Mucosa of gallbladder (tissue), 1 donor: ENCODE results near the gene S1PR3. TPM values are rescaled to one million over a fixed set of nuclear protein-coding genes. Genes with fewer than 3 reads are reported as not detected.

Experiments
- DNase-seq: peaks from one replicate; pipeline ENCODE4 v3.0.0-alpha.2; 2020; ENCODE audit warnings: low spot score
- total RNA-seq: library from RNA; stranded (reverse); gene quantifications from one replicate; pipeline ENCODE4 v1.2.1, GENCODE V29; 2021
- donor health status: DM: no; HTN: no; CAD: no.

The S1PR3 gene
- total RNA-seq, 1 donor from 2014 or later, result 36.4 TPM

DNA sequence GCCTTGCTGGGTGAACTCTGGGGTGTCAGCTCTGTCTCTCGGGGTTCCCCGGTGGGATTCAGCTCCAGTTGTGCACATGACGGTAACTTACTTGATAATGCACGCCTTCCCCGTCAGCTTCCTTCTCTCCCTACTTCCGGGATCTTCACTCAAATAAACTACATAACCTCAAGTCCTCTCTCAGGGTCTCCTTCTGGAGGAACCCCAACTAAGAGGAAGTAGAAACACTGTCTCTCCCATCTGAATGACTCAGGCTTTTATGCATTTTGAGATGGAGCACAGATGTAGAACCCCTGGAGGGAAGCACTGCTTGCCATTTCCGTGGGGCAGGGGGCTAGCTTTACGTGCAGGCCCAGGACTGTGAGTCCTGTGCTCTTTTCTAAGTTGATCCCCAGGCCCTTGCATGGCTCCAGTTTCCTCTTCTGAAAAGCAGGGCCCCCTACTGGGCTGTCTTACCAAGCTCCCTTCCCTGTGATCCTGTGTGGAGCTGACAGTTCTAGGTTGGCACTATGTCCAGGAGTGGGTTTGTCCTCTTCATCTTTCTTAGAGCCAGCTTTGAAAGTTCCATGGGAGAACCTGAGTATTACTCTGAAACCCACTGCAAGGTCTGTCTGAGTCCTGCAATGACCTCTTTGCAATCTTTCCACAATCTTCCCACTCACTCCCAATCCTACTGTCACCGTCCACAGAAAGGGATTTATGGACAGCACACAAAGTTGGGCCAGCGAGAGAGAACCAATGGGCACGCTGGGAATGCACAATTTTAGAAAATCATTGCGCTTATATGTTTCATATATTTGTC is 17.7 kb downstream of the S1PR3 start:
- peak; percentile 5 for DNase-seq

DNA sequence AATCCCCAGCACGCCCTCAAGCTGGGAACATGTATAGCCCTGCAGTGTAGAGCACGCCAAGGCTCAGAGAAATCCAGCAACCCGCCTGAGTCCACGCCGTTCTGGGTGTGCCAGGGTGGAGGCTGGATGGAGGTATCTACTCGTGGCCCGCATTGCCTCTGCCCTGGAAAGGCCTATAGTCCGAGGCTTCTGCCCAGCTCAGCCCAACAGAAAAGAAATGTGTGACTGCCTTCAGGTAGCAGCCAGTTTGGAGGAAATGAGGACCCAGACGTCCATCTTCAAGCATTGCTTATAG is 18.2 kb downstream of the S1PR3 start:
- peak; percentile 2 for DNase-seq

DNA sequence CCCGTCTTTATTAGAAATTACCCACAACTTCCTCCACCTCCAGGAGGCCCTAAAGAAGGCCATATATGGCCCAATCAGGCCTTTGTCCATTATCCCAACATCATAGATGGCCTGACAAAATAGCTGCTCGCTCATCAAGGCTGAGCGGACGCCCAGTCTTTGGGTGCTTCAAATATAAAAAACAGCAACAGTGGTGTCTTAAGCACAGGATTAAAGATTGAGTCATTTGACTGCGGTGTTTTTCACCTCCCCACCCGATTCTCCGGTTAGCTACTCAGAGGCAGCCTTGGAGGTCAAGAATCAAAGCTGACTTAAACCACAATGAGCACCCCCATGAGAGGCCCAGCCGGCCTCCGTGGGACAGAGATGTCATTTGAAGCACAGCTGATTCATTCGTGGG is 18.8 kb downstream of the S1PR3 start:
- DNase-seq, result peak; percentile 0

DNA sequence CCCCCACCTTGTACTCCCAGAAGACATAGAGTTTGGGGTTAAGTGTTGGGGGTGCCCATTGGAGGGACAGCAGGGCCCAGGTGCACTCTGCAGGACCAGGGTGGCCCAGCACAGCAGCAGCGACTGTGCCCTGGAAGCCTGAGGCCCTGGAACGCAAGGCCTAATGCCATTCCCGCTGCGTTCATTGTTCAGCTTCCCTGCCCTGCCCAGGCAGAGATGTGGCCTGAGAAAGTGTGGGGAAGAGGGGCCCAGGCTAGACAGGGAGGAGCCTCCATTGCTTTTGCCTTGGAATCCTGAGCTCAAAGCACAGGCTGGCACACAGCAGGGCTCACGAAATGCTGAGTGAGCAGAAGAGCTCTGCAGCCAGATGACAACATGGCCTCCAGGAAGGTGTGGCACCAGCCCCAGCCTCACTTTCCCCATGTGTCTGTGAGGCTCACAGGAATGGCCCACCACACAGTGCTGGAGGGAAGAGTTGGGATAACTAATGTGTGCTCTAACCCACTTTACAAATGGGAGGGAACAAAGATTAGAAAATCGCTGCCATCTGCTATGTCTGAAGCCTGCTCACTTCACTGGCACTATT is 19.4 kb downstream of the S1PR3 start:
- DNase-seq, result peak; percentile 6

DNA sequence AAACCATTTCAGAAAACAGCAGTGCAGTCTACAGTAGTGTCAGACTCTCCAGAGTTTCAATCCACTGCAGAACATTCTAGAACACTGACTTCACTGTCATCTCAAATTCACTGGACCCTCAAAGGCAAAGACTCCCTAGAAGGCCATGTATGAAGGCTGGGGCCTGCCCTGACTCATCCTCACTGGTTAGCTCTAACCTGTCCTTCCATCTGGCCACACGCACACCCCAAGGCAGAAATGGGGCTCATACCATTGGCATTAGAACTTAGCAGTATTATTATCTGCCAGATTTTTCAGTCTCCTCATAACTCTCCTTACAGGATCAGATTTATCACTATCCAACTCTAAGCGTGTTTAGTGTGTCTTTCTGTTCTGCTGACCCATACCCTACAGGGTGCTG is 20.4 kb downstream of the S1PR3 start:
- peak; percentile 4 for DNase-seq

DNA sequence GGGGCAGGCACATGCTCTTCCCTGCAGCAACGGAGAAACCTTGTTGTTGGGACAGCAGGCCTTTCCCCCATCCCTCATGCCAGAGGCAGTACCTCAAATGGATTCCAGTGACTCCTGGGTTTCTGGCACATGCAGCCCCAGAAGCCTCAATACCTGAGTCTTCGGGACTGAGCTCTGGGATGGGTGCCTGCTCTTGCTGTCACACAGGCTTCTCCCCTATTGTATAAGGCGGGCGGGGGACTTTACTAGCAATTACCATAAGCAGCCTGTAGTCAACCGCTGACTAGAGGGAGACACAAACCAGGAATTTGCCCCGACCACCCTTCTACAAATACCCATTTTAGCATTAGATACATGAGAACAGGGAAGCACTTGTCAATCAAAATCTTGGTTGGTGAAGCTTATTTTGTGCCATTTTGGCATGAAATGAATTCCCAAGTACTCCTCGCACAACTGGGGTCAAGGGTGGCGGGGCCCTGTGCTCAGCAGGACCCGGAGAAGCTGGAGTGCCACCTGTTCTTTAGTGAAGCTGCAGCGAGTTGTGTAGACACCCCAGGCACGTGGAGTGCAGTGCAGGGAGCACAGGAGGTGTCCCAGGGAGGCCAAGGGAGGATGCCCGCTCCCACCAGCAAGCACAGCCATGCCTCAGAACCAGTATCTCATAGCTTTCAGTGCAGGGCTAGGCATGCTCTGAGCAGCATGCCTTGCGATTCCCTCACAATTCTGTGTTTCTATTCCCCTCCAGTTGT is 21.2 kb downstream of the S1PR3 start:
- peak; percentile 8 for DNase-seq

DNA sequence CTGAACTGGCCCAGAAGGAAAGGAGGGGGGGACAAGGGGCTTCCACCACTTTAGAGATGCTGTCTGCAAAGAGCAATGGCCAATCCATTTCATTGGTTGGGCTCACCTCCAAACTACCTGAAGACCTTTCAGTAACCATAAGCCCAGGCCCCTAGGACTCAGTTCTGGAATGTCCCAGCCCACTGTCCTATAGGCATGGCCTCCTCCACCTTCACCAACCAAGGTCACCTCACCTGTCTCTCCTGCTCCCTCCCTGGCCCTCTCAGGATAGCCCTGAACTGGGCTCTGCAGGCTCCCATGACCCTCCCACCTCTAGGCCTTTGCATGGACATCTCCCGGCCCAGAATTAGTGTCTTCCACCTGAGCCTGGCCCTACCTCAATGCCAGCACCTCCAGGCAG is 22.4 kb downstream of the S1PR3 start:
- peak; percentile 8 for DNase-seq

DNA sequence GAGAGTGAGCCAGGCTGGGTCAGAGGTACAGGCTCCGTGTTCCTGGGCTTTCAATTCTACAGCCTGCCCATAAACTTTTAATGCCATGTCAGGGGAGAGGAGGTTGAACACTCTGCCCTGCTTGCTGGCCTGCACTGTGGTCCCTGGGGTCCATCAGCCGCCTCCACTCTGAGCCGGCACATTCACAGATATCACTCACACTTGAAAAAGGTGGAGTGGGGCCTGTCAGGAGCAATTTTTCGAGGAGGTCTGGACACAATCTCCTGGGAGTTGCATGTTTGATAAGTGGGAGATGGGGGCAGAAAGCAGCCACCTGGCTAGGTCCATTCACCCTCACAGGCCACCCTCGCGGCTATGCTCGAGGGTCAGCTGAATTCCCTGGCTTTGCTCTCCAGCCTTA is 22.9 kb downstream of the S1PR3 start:
- DNase-seq, result peak; percentile 5

DNA sequence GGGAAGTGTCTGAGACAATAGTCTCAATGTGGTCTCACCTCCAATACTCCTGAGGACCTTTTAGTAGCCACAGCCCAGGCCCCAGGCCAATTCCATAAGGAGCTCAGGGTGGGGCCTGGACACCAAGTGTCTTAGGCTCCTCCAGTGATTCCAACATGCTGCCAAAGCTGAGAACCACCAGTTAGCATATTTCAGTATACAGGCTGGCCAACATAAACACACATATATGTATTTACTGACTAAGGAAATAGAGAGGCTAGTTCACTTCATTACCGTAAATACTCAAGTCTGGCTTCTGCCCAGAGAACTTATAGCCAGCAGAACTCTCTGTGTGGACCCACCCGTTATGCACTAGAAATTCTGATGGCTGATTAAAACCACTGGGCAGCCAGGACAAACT is 24.1 kb downstream of the S1PR3 start:
- peak; percentile 3 for DNase-seq

DNA sequence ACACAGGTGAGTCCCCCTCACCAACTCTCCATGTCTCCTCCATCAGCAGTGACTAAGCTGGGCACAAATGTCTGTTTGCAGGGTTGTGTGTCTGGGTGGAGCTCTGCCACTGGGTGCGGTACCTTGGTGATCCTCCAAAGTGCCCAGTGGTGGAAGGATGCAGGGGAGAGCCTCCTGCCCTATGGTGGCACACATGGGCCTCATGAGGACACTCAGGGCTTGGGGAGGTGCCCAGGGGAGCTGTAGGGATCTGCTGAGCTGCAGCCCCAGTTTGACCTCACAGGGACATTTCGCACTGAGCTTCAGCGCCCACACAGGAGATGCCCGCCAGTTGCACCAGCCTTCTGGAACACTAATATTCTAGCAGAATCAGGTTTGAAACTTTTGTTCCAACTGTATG is 29.5 kb downstream of the S1PR3 start:
- DNase-seq, result no peak

DNA sequence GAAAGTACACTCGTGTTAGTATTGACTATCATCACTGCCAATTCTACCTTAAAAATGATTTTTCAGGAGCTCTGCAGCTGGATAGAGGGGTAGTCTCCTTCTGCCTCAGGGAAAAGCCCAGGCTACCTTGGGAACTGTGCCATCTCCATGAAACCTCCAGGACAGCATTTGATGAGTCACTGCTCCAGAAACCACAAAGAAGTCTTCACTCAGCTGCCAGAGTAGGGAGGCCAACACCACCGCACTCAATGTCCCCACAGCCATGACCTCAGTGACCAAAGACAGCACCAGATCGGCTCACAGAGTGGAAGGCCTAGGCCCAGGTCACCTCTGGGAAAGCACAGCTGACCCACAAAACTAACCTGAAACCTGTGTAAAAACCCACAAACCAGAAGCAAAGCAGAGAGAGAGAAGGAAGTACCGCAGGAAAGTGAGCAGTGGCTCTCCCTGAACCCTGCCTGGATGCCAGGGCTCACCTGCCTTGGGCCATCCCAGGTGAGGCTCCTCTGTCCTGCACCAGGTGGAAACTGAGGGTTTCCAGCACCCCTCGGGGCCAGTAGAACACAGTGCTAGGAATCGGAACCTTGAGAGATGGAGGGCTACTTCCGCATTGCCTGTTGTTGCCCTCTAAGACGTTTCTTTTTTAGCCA is 30.0 kb downstream of the S1PR3 start:
- DNase-seq, result peak; percentile 49

DNA sequence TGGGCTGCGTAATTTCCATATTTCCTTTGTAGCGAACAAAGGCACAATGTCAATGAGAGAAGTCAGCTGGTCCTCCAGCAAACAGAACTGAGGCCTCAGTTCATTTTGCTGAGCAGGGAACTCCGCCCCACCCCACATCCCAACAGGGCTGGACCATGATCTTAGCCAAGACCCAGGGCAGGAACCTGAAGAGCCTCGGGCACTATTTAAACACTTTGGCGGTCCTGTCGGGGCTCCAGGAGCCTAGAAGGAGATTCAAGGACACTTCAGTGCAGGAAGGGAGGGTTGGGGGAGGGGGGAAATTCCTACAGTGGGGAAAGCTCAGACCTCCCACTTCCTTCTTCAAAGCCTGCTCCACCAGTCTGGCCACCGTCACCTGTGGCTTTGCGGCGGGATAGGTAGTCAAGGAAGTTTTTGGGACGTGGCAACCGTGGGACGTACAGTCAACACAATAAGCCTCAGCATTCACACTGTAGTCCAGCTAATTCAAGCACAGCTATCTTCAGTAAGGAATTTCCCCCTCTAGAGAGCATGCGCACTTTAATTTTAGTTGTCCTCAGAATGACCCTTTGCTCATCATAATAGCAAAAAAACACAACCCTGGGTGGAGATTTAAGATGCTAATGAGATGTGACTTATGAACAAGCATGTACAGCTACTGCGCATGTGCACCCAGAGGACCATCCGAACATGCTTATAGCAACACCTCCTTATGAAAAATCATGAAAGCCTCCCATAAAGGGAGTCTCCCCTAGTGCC is 30.9 kb downstream of the S1PR3 start:
- peak; percentile 25 for DNase-seq

DNA sequence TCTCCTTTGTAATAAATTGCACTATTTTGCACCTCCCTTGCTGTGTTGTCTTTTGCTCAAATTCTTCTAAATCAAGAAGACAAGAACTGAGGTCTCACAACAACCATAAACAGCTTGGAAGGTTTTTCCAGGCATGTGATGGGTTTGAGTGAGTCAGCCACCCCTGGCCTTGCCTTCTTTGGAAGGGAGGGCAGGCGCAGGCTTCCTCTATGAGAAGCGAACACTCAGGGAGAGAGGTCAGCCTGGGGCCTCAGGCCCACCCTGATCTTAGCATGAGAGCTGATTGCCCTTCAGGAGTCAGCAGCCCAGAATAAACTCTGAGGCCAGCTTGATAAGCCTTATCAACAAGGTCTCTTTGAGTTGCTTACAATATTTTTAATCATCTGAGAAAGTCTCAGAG is 31.6 kb downstream of the S1PR3 start:
- peak; percentile 12 for DNase-seq

DNA sequence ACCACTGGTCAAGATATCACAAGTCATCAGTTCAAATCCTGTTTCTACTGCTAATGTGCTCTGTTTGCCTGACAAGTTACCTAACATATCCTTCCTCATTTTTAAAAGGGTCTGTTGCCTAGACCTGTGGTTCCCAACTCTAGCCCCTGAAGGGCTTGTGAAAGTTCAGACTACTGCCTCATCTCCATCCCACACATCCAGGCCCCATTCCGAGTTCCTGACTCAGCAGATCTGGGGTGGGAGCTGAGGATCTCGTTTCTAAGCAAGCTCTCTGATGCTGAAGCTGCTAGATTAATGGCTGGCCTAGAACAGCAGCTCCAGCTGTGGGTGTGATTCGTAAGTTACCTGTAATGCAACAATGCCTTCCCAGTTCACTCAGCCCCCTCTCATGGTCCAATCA is 32.5 kb downstream of the S1PR3 start:
- DNase-seq, result peak; percentile 0

DNA sequence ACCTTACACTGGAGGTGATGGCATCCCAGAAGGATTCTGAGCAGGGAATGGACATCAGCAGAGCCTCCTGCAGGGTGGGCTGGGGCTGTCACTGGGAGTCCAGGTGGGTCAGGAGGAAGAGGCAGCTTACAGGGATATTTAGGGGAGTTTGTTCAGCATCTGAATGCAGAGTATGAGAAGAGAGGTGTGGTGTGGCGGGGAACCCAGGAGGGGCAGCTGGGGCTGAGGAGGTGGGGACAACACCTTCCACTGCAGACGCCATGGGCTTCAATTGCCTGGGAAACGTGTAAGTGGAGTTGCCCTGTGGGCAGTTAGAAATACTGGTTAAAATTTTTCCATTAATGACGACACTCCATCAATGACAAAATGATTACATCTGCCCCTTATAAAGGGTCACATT is 33.5 kb downstream of the S1PR3 start:
- DNase-seq, result no peak

DNA sequence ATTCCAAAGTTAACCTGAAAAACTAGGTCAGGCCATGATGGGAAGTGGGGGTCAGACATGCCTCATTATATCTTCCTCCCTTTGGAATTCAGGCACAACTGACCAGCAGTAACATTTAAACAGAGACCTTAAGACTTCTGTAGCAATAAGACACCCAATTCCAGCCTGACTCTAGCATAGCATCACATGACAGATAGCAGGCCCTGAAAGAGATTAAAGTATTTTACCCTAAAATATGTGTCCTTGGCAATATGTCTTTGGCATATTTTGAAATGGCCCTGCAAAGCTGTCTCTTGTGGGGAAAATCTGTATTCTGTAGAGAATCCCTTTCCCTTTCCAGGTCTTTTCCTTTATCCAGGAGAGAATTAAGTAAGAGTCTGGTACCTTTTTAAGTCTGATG is 34.3 kb downstream of the S1PR3 start:
- no peak for DNase-seq

DNA sequence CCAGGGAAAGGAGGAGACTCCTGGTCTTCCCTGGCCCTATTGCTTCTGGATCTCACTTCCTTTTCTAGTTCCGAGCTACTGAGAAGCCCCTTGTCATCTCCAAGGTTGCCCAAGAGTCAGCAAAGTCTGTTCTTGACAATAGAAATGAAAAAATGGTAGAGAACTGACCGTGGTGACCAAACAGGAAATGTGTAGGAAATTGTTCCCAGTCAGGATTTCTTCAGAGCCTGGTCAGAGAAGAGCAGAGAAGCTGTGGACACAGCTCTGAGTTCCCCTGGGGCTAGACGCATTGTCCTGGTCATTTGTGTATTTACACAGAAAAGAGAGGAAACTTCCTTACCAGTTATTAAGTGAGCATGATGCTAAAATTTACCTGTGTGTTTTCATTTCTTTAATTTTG is 35.6 kb downstream of the S1PR3 start:
- no peak for DNase-seq

DNA sequence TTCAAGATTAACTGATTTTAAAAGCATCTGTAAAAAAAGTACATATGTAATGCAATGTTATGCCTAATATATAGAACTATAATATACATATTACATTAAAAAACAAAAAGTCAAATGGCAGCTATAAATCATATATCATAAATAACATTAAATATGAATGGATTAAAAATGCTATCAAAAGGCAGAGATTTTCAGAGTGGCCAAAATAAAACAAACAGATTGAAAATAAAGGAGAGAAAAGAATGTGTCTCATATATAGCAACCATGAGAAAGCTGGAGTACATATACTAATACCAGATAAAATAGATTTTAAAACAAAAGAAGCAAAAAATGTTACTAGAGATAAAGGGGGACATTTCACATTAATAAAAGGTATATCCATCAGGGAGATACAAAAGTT is 38.5 kb downstream of the S1PR3 start:
- DNase-seq, result no peak

DNA sequence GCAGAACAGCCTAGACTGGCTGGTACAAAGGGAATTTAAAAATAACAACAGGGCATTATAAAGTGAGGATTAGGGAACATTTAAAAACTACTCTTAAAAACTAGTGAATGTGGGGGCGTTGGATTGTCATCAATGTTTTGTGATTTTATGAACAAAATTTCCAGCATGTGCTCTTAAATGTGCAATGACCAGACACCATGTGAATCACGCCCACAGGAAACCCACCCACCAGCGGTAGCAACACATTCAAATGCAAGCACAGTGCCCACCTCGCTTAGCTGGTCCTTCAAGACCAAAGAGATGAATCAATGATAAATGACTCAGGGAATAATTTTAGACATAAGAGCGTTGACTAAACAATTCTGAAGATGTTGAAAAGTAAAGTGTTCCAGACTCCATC is 40.9 kb downstream of the S1PR3 start:
- no peak for DNase-seq

DNA sequence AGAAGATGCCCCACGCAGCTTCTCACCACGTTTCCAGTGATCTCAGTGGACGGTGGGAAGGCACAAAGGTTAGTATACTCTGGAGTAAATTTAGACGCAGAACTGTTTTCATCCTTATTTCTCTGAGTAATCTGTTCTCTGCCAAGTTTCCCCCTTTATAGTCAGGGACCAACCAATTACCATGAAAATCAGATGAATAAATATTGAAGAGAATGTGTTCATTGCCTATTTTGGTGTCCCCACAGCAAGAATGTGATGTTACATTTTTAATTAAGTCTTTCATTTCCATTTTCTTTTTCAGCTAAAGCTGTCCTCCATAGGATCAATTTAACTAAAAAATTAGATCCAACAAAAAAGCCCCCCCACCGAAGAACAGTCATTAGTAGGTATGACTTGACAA is 41.4 kb downstream of the S1PR3 start:
- no peak for DNase-seq

DNA sequence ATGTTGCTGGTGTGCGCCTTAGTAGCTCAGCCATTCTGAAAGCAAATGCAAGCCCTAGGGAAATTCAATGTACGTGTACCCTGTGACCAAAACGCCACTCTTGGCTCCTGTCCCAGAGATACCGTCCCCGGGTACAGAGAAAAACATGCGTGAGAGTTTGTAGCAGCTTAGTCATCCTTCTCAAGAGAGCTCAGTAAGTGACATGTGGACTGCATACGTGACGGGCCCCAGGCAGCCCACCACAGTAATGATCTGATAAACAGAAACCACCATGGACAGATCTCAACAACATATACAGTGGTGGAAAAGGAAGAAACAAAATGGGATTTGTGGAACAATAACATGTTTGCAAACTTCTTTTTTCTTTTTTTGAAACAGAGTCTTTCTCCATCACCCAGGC is 45.1 kb downstream of the S1PR3 start:
- DNase-seq, result no peak

DNA sequence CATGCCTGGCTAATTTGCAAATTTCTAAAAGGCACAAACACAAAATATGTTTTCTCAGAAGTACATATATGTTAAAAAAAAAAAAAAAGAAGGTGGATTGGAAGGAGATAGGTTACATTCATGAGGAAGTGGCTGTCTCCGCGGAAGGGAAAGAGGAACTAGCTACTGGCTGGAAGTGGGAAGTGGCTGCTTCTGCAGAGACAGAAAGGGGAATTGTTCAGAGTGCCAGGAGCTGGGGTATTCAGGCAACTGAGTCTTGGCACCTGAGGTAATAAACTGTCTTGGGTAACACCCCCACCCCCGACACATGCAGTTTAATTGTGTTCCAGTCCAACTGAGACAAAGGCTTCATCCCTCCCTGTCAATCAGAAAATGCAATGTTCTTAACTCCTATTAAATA is 45.6 kb downstream of the S1PR3 start:
- DNase-seq, result no peak
